ENCODE data around the gene SYT5.
"Not testable (repeated sequence)": the region's sequence is repeated elsewhere in the genome, so short reads cannot be mapped to it uniquely, and the experiment has no call there.

SYT5 gene

DNA sequence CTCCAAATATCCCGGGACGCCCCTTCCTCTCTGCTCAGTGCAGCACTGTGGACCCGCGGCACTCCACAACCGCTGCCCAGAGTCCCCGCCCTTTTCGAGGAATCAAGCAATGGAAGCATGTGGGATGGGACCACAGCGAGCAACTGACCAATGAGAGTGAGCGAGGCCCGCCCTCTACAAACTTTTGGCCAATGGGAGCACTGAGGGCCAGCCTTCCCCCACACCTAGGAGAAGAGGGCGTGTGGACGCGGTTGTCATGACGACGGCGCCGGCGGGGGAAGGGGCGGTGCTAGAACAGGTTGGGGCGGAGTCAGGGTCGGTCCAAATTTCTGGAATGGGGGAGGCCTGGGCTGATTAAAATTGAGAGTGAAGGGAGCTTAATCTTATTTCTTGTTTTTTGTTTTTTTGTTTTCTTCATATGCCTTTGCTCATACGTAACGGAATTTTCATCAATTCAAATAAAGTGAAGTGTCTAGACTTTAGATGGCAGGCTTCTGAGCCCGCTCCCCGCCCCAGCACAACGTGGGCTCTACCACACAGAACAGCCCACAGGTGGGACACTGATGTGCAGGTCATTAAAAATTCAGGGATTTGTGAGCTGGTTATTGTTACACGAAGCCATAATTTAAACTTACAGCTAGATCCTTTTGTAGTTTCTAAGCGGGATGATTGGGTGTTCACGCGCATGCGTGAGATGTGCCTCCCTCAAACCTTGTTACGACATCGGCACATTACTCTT lies 13.4 kb downstream of the SYT5 start, which contains the start of gene DNAAF3:
DNAAF3 (minus strand) TSS at position 84 of the 739 bp plus-strand sequence. CDS start 200 bp downstream, outside the sequence.
- peak; percentile 98 for DNase-seq

DNA sequence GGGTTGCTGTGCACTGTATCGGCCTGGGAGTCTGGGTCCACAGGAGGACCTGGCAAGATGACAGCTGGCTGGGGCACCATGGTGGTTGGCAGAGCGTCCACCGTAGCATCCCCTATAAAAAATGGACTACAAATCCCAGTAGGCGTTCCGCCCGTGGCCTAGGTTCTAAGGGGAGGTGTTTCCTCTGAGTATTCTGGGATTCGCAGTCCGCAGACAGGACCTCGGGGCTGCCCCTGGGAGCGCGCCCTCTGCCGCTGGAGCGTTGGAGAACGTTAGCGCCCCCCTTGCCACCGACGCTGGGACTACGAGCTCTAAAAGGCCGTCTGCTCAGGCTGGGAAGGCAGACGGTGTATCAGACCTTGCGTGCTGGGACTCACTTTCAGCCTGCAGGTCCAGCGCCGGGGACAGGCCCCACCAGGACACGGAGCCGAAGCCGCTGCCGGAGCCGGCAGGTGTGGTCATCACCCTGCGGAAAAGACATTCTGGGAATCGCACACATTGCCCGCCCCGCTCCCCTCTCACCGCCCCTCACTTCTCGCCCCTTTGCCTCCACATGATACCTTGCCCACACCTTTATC lies 14.0 kb downstream of the SYT5 start:
- DNase-seq = peak; percentile 88

DNA sequence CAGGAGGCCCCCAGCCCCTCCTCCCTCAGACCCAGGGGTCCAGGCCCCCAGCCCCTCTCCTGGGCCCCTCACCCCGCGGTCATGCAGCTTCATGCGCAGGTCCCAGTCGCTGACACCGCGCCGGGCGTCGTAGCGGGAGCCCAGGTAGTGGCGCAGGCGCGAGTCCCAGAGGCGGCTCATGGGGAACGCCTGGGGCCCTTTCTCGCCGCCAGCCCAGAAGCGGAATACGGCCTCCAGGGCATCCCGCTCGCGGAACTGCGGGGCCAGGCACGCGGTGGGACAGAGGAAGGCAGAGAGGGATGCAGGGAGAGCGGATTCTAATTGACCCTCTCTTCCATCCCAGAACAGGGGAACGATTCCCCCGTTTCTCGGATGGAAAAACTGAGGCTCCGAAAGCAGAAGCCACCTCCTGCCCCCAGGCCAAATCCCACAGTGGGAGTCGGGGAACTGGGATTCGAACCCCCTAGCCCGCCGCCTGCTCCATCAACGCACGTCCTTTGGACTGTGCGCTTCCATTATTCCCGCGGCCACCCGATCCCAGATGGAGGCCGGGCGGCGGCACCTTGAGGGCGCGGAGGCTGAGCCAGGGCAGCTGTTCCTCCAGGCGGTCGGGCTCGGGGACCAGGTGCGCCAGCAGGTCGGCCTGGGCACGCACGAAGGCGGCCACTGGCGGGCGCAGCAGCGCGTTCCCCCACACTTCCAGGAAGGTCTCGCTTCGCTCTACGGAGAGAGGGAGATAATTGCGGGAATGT lies 18.3 kb downstream of the SYT5 start:
- no peak for DNase-seq

DNA sequence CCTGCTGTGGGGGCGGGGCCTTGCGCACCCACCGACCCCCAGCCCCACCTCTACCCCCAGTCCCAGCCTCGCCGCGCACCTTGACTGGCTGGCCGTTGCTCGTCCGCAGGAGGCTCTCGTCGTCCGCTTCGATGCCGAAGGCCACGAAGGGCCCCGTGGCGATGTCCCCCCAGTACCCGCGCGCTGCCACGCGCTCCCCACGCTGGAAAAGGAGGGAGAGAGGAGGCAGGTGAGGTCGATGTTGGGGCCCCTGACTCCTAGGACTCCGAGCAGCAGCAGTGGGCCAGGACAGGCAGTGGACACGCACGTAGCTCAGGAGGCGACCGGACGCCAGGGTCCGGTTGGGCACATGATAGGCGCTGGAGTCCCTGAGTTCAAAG lies 19.1 kb downstream of the SYT5 start:
- no peak for DNase-seq

DNA sequence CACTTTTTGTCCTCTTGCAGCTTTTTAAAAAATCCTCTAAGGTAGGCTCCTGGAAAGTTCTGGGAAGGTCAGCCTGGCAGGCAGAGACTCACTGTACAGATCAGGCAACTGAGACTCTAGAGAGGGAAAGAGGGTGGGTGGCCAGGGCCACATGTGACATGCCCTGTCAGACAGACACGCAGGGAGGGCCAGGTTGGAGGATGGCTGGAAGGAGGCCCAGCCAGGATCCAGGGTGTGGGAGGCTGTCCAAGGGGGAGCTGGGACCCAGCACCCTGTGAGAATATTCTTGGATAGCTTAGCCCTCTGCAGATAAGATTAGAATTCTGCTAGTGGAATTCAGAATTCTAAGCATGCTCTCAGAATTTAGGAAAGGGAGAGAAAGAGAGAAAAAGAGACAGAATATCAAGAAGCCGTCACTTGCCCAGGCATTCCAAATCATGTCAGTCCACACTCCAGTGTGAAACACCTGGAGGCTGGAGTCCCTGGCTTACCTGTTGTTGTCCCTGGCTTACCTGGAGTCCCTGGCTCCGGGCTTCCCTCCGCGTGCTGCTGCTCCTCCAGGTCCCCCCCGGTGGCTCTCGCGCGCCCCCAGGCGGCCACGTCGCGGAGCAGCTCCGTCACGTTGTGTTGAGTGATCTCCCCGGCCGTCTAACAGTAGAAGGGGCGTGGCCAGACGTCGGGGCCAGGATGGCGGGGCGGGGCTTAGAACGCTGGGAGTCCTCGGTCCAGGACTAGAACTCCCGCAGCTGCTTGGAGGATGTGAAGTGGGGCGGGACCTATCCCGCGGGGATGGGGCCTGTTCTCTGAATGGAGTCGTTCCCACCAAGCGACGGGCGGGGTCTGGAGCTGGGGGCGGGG lies 19.7 kb downstream of the SYT5 start:
- DNase-seq = peak; percentile 95

DNA sequence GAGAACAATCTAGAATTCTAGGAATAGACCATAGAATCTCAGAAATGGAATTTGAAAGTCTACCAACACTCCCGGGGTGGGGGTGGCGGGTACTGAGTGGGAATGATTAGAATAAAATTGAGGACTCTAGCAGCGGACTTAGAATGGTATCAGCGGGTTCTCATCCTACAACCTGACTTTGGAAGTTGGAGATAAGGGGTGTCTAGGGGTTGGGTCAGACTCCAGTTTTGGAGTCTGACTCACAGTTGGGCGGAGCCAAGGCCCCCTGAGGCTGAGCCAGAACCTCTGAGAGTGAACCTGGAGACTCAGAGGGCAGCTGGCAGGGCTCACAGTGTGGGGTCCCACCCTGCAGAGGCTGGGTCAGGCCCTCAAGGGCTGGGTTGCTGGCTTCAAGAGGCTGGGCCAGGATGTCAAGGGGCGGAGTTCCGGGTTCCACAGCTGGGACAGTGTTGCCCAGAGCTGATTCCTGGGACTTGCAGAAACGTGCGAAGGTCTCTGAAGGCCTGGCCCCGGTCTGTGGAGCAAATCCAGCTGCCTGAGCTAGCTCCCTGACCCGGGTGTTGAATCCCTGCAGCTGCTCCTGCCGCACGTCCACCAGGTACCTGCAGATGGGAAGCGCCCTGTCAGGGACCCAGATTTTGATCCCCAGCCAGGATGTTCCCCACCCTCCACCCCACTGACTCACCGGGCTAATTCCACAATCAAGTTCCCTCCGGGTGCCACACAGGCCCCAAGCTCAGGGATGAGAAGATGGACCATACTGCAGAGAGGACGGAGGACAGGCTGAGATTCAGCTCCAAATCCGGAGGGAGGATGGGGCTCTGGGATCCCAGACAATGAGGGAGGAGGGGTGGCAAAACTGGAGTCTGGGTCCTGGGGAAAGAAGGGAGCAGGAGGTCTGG lies 21.0 kb downstream of the SYT5 start:
- no peak for DNase-seq

DNA sequence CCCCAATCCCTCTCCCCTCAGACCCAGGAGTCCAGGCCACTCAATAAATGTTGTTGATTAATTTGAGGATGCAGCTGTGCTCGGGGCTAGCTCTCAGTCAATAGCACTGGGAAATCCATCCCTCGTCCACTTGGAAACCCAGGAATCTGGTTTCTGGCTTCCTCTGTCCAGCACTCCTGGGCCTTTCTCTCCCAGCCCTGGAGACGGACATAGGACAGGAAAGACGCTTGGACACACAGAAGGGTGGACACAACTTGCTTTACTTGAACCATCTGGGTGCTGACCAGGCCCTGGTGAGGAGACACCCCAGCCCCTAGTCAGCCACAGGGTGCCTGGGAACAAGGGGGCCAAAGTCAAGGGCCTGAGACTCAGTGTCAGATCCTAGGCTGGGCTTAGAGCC lies 21.7 kb downstream of the SYT5 start:
- no peak for DNase-seq

DNA sequence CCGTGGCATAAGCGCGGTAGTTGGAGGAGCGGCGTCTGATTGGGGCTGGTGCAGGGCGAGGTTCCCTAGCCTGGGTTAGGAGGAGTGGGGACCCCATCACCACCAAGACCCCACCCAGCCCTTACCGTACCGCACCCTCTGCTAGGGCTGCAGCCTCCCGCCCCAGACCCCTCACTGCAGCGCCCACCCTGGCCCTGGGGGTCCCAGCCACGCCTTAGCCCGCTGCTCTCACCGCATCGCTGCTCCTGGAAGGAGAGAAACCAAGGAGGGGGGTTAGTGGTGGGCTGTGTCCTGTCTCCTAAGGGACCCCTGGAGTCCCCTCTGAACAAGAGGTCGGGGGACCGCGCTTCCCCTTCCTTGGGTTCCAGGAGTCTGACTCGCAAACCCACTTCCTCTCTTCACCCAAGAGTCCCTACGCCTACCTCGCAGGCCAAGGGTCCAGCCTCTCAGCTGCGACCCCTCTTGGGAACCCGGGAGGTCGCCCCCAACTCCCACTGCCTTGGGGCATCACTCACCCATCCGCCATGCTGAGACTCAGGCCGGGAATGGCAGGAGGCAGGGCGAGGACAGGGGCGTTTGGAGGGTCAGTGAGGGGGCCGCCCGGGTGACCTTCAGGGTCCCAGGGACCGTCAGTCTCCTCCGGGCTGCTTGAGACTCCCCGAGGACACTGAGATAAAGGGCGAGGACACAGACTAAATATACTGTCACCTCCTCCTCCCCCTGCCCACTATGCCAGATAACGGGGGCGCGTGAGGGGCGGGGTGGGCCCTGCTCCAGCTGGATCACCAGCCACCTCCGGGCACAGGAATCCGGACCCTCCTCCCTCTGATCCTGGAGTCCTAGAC lies 22.8 kb downstream of the SYT5 start, which contains the start of gene TNNI3:
TNNI3 (minus strand) TSS at position 669 of the 845 bp plus-strand sequence; CDS start at position 526, 143 bp downstream.
- no peak for DNase-seq

DNA sequence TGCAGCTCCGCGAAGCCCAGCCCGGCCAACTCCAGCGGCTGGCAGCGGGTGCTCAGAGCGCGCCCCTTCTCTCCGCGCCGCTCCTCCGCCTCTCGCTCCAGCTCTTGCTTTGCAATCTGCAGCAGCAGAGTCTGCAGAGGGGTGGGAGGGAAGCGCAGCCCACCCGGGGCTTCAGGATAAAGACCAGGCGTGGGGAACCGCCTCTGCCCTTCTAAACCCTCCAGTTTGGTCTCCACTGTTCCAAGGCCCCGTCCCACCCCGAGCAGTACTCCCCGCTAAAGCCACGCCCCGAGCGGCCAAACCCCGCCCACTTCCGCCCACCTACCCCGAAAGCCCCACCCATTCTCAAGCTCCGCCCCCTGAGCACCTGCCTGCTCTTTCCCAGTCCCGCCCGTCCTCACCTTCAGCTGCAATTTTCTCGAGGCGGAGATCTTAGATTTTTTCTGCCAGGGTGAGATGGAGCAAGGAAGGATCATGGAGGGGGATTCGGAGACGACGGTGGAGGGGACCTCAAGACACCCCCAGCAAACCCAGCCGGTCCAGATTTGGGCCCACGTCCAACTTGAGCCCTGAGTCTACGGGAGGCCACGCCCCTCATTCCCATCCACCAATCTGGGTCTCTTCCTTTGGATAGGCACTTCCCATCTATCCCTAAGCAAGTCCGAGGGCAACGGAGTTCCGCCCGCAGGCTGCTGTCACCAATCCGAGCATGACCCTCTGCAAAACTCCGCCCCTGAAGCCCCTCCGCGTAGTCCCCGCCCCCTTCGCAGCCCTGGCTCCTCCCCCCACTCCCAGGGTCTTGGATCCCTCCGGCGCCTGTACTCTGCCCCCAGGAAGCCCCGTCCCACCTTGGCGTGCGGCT lies 23.7 kb downstream of the SYT5 start:
- DNase-seq = peak; percentile 68

DNA sequence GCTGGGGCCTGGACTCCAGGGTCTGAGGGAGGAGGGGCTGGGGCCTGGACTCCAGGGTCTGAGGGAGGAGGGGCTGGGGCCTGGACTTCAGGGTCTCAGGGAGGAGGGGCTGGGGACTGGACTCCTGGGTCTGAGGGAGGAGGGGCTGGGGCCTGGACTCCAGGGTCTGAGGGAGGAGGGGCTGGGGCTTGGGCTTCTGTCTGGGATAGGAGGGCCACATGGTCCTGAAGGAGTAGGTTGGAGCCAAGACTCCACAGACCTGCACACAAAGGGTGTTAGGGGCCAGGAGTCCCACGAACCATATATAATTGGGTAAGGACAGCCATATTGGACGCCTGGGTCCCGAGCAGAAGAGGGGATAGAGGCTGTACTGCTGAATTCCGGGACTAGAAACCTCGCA lies 24.3 kb downstream of the SYT5 start:
- not testable (repeated sequence) for DNase-seq

DNA sequence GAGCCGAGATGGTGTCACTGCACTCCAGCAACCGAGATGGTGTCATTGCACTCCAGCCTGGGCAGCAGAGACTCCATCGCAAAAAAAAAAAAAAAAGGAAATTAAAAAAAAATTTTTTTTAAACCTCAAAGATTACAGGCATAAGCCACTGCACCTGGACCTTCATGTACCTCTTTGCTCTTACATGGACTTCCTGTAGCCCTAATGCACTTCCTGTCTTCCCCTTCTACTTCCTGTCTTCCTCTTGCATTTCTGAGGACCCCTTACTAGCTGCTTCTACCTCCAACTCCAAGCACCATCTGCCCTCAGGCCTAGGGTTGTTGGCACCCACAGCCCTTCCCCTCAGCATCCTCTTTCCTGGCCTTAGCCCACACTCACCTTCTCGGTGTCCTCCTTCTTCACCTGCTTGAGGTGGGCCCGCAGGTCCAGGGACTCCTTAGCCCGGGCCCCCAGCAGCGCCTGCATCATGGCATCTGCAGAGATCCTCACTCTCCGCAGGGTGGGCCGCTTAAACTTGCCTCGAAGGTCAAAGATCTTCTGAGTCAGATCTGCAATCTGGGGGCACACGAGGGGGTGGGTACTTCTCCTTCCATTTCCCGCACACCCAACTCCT lies 26.3 kb downstream of the SYT5 start:
- peak; percentile 57 for DNase-seq

DNA sequence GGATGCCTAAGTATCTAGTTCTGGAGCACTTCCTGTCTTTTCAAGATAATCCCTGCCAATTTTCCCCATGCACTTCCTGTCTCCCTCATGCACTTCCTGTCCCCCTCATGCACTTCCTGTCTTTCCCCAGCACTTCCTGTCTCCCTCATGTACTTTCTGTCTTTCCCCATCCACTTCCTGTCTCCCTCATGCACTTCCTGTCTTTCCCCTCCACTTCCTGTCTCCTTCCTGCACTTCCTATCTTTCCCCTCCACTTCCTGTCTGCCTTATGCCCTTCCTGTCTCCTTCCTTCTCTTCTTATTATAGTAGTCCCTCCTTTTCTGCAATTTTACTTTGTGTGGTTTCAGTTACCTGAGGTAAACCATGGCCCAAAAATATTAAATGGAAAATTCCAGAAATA lies 28.1 kb downstream of the SYT5 start:
- no peak for DNase-seq

DNA sequence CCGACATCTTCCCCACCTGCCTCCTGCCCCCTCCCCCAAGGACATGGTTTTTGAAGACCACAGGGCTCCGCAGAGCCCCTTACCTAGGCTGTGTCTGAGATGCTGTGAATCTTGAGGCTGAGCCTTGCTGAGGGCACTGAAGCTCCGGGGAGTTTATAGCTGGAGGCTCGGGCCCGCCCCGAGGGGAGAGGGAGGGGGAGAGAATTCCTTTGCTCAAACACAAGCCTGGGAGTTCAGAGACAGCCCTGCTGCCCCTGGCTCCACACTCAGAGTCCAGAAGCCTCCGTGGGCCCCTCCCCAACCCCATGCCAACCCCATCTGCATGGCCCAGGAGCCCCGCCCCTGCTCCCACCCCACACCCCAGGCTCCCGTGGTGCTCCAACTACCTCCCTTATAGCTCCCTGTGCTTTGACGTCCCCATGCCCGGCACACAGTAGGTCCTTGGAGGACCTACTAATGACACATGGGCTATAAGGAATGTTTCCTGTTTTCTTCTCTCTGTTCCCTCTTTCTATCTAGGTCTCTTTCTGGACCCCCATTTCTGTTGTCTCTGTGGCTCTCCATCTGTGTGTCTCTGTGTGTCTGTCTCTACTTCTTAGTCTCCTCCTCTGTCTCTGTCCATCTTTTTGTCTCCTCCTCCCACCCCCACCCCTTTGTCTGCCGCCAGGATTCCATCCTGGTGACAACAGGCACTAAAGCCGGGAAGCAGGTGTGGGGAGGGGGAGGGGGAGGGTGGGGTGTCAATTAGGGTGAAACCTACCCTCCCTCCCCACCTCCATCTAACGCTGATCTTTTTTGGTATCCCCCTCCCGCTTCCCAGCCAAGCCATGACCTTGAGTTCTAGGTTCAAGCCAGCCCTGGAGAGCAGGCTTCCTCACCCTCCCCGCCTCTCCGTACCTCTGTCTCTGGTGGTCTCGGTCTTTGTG lies 30.7 kb downstream of the SYT5 start, which contains the start of gene TNNT1:
TNNT1 (minus strand) TSS at position 129 of the 926 bp plus-strand sequence. CDS start 2,049 bp downstream, outside the sequence.
- peak; percentile 27 for DNase-seq

DNA sequence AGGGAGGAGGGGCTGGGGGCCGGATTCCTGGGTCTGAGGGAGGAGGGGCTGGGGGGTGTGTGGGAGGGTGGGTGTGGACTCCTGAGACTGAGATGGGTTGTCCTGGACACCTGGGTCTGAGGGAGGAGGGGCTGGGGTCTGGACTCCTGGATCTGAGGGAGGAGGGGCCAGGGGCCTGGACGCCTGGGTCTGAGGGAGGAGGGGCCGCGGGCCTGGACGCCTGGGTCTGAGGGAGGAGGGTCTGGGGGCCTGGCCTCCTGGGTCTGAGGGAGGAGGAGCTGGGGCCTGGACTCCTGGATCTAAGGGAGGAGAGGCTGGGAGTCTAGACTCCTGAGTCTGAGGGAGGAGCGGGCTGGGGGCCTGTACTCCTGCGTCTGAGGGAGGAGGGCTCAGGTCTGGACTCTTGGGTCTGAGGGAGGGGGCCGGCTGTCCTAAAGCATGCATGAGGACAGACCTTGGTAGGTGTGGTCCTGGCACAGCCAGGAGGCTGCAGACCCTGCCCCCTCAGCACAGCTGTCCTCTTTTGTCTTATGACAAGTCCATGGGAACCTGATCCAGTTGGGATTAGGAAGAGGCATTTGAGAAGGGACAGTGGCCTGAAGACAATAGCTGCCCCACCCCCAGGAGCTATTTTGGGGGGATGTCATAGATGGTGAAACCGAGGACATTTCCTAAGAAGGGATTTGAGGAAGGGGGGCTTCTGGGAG lies 32.4 kb downstream of the SYT5 start:
- DNase-seq = no peak

DNA sequence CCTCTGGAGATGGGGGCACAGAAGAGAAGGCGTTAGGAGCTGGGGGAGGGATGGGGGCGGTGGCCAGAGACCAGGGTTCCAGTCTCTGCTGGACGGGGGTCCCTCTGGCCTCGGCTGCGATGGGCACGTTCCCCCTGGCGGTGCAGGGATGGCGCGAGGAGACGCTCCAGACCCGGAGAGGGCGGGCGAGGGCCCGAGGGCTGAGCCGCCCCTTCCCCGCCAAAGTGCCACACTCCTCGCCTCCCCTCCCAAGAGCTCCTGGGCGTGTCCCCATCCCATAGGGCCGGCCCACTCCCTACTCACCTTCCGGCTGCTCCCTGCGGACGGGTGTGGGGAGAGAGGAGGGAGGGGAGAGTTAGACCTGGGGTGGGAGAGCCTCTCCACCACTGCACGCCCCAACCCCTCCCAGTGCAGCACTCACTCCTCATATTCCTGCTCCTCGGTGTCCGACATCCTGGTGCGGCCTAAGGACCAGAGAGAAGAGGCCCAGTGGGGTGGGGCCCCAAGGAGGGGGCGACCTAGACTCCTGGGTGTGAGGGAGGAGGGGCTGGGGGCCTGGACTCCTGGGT lies 33.3 kb downstream of the SYT5 start:
- DNase-seq = peak; percentile 31

DNA sequence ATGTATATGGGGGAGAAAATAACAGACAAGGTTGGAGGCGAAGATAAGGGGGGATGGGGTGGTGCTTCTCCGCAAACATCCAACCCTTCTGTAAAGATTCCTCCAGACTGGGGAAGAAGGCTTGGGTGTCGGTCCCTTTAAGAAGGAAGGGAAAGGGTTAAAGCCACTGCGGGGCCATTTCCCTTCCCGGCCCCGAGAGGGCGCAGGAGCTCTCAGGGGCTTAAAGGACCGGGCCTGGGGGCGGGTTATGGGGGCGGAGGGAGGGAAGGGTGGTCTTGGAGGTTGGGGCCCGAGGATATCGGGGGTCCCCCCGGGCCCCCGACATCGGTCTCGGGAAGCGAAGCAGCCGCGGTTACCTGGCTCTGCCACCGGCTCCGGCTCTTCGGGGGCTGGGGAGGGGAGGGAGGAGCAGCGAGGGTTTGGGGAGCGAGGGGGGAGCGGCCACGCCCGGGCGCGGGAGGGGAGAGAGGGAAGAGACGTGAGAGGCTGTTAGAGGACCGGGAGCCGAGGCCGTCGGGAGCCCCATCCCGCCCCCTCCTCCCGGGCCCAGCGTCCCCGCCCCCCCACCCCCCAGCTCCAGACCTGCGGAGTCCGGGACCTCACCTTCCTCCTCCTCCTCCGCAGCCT lies 33.9 kb downstream of the SYT5 start:
- DNase-seq = peak; percentile 64
